Lower leg skin (tissue), 3 donors: ENCODE data around the gene PRICKLE2.

ENCODE experiments used
- POLR2A ChIP-seq, 2 donors: fragments of 450-650 bp; IDR thresholded peaks; one replicate each; pipeline ENCODE4 v1.6.1; 2016 to 2017; ENCODE audit warnings: antibody characterized with exemption in 2 of 2, mild to moderate bottlenecking in 1 of 2, moderate library complexity in 1 of 2
- TF ChIP-seq, protein P1 (sequence below), 3 donors: fragments of 450-650 bp; IDR thresholded peaks; one replicate each; pipeline ENCODE4 v1.5.1; 2016; ENCODE audit warnings: antibody characterized with exemption in 3 of 3, mild to moderate bottlenecking in 3 of 3, moderate library complexity in 2 of 3

DNA sequence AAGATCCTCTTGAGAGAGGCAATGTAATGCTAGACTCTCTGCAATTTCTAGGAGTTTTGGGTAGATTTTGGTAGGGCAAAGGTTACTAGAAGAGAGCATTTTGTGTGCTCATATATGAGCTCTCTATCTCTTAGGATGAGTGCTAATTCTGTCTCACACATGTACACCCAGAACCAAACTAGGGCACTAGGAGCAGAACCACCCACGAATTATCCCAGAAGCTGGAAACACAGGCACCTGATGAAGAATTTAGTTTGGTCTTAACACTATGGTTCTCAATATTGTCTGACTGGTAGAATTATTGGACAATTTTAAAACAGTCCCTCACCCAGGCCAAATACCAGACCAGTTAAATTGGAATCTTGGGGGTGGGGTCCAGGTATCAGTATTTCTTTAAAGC, 94.8 kb downstream of the PRICKLE2 start:
- TF ChIP-seq, protein P1, sequence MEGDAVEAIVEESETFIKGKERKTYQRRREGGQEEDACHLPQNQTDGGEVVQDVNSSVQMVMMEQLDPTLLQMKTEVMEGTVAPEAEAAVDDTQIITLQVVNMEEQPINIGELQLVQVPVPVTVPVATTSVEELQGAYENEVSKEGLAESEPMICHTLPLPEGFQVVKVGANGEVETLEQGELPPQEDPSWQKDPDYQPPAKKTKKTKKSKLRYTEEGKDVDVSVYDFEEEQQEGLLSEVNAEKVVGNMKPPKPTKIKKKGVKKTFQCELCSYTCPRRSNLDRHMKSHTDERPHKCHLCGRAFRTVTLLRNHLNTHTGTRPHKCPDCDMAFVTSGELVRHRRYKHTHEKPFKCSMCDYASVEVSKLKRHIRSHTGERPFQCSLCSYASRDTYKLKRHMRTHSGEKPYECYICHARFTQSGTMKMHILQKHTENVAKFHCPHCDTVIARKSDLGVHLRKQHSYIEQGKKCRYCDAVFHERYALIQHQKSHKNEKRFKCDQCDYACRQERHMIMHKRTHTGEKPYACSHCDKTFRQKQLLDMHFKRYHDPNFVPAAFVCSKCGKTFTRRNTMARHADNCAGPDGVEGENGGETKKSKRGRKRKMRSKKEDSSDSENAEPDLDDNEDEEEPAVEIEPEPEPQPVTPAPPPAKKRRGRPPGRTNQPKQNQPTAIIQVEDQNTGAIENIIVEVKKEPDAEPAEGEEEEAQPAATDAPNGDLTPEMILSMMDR (IDR thresholded peaks at IDR 0.05), result no peak
- no peak for TF ChIP-seq POLR2A (IDR thresholded peaks at IDR 0.05)
